WTC11 (cell line): ENCODE results near the gene VSIR. TPM values are rescaled to one million over a fixed set of nuclear protein-coding genes. Genes with fewer than 3 reads are reported as not detected.

Source experiments
- ATAC-seq: fragments of 200-7000 bp; cut with Tn5 transposase; 2 replicates; pipeline ENCODE4 v1.10.0; 2021; ENCODE audit warnings: mild to moderate bottlenecking, moderate library complexity
- CTCF ChIA-PET: fragments of 300-600 bp; sonication (Branson Sonifier 250); formaldehyde crosslinking; loops from one replicate; lab custom pipeline; 2021; ENCODE audit warnings: antibody characterized with exemption; lab: Charles Lee
- POLR2A ChIA-PET: fragments of 350-600 bp; sonication (Branson Sonifier 250); formaldehyde crosslinking; loops from one replicate; lab custom pipeline; 2021; ENCODE audit warnings: antibody characterized with exemption; lab: Charles Lee
- DNase-seq: peaks from one replicate; pipeline ENCODE4 v3.0.0; 2021; ENCODE audit warnings: low spot score
- H3K27ac Mint-ChIP-seq: 2 replicates; pipeline ENCODE4 v1.8.0; 2021; ENCODE audit warnings: mixed read lengths
- H3K27me3 Mint-ChIP-seq: 2 replicates; pipeline ENCODE4 v1.8.0; 2021; ENCODE audit warnings: low read depth, mild to moderate bottlenecking, moderate library complexity, mixed read lengths
- H3K36me3 Mint-ChIP-seq: 2 replicates; pipeline ENCODE4 v1.8.0; 2021; ENCODE audit warnings: mixed read lengths
- H3K4me1 Mint-ChIP-seq: 2 replicates; pipeline ENCODE4 v1.8.0; 2022; ENCODE audit warnings: mixed read lengths
- H3K4me3 Mint-ChIP-seq: 2 replicates; pipeline ENCODE4 v1.8.0; 2021; ENCODE audit warnings: mild to moderate bottlenecking, moderate library complexity, mixed read lengths
- H3K9me3 Mint-ChIP-seq: 2 replicates; pipeline ENCODE4 v1.8.0; 2021; ENCODE audit warnings: mixed read lengths
- EMX1 ChIP-seq: fragments of 250-450 bp; sonication (Bioruptor Pico); IDR thresholded peaks from 2 replicates; pipeline ENCODE4 v1.8.0; 2021; ENCODE audit warnings: mild to moderate bottlenecking
- ERG ChIP-seq: fragments of 250-450 bp; sonication (Bioruptor Pico); IDR thresholded peaks from 2 replicates; pipeline ENCODE4 v1.8.0; 2021; ENCODE audit warnings: mild to moderate bottlenecking
- FOXP1 ChIP-seq: sonication (generic); formaldehyde crosslinking; IDR thresholded peaks from 2 replicates; pipeline ENCODE4 v1.8.0; 2022; ENCODE audit warnings: missing genetic modification reagents, mild to moderate bottlenecking, moderate library complexity, borderline replicate concordance
- GRHL2 ChIP-seq: fragments of 250-450 bp; sonication (Bioruptor Pico); IDR thresholded peaks from 2 replicates; pipeline ENCODE4 v1.8.0; 2022; ENCODE audit warnings: mild to moderate bottlenecking, moderate library complexity; ENCODE audit not compliant: insufficient replicate concordance, severe bottlenecking
- IRF1 ChIP-seq: sonication (generic); formaldehyde crosslinking; IDR thresholded peaks from 2 replicates; pipeline ENCODE4 v1.8.0; 2023; ENCODE audit warnings: missing genetic modification reagents
- JAZF1 ChIP-seq: fragments of 250-450 bp; sonication (Bioruptor Pico); IDR thresholded peaks from 2 replicates; pipeline ENCODE4 v1.9.0; 2021; ENCODE audit warnings: moderate library complexity, mild to moderate bottlenecking, inconsistent platforms
- MYBL2 ChIP-seq: sonication (generic); formaldehyde crosslinking; IDR thresholded peaks from 2 replicates; pipeline ENCODE4 v1.8.1; 2023; ENCODE audit warnings: mild to moderate bottlenecking, moderate library complexity, missing genetic modification reagents
- NFATC4 ChIP-seq: fragments of 250-450 bp; sonication (Bioruptor Pico); IDR thresholded peaks from 2 replicates; pipeline ENCODE4 v1.9.0; 2021; ENCODE audit warnings: mild to moderate bottlenecking
- NFYB ChIP-seq: sonication (generic); formaldehyde crosslinking; conservative IDR thresholded peaks from 2 replicates; pipeline ENCODE4 v1.8.0; 2022; ENCODE audit warnings: low read depth, missing genetic modification reagents
- NR1H2 ChIP-seq: sonication (generic); formaldehyde crosslinking; IDR thresholded peaks from 2 replicates; pipeline ENCODE4 v1.9.0; 2021; ENCODE audit warnings: mild to moderate bottlenecking, moderate library complexity, missing genetic modification reagents
- RORB ChIP-seq: fragments of 250-450 bp; sonication (Bioruptor Pico); IDR thresholded peaks from 2 replicates; pipeline ENCODE4 v1.9.0; 2021; ENCODE audit warnings: mild to moderate bottlenecking
- SOX15 ChIP-seq: fragments of 250-450 bp; sonication (Bioruptor Pico); IDR thresholded peaks from 2 replicates; pipeline ENCODE4 v1.9.0; 2021; ENCODE audit warnings: mild to moderate bottlenecking
- SP1 ChIP-seq: sonication (generic); formaldehyde crosslinking; conservative IDR thresholded peaks from 2 replicates; pipeline ENCODE4 v1.8.1; 2022; ENCODE audit warnings: missing genetic modification reagents
- ZMAT4 ChIP-seq: fragments of 250-450 bp; sonication (Bioruptor Pico); IDR thresholded peaks from 2 replicates; pipeline ENCODE4 v1.9.0; 2021; ENCODE audit warnings: mild to moderate bottlenecking
- ZNF121 ChIP-seq: sonication (generic); formaldehyde crosslinking; IDR thresholded peaks from 2 replicates; pipeline ENCODE4 v1.8.0; 2023; ENCODE audit warnings: missing genetic modification reagents
- ZNF671 ChIP-seq: fragments of 250-450 bp; sonication (Bioruptor Pico); IDR thresholded peaks from 2 replicates; pipeline ENCODE4 v1.8.0; 2021; ENCODE audit warnings: mild to moderate bottlenecking
- total RNA-seq: library from RNA; stranded (reverse); gene quantifications from 3 replicates; pipeline ENCODE4 v1.2.3, GENCODE V29; 2021
- TF ChIP-seq, protein P1 (sequence below): sonication (generic); formaldehyde crosslinking; IDR thresholded peaks from 2 replicates; pipeline ENCODE4 v1.8.1; 2022; ENCODE audit warnings: mild to moderate bottlenecking, moderate library complexity, missing genetic modification reagents
- TF ChIP-seq, protein P2 (sequence below): sonication (generic); formaldehyde crosslinking; IDR thresholded peaks from 2 replicates; pipeline ENCODE4 v1.8.1; 2023; ENCODE audit warnings: mild to moderate bottlenecking, missing genetic modification reagents, moderate library complexity
- TF ChIP-seq, protein P3 (sequence below): sonication (generic); formaldehyde crosslinking; IDR thresholded peaks from 2 replicates; pipeline ENCODE4 v1.8.1; 2022; ENCODE audit warnings: mild to moderate bottlenecking, missing genetic modification reagents, moderate library complexity, borderline replicate concordance
- TF ChIP-seq, protein P4 (sequence below): fragments of 250-450 bp; sonication (Bioruptor Pico); IDR thresholded peaks from 2 replicates; pipeline ENCODE4 v1.9.0; 2021; ENCODE audit warnings: moderate library complexity, mild to moderate bottlenecking, inconsistent platforms, borderline replicate concordance

The VSIR gene
- total RNA-seq, 1 experiment from 2014 or later, result 0.74 TPM

GRCh38 chr10:71777213-71777985, 4.1 kb upstream of the VSIR start:
- Mint-ChIP-seq H3K27me3 (peaks cover 23% of the 10 kb centered on the region), H3K36me3 (0 out of 2 replicates have a peak, but pooled peaks cover 2% of the 10 kb centered on the region)
- POLR2A ChIA-PET, result no interaction called here
- TF ChIP-seq NFATC4 (no peak), ZMAT4 (CRISPR knock-in tag) (no peak), NFYB (CRISPR knock-in tag) (no peak), MYBL2 (CRISPR knock-in tag) (no peak), SOX15 (CRISPR knock-in tag) (no peak), IRF1 (CRISPR knock-in tag) (no peak), ERG (CRISPR knock-in tag) (no peak), SP1 (CRISPR knock-in tag) (no peak), ZNF671 (no peak), ZNF121 (CRISPR knock-in tag) (no peak), RORB (CRISPR knock-in tag) (no peak), FOXP1 (no peak), GRHL2 (CRISPR knock-in tag) (no peak), JAZF1 (CRISPR knock-in tag) (no peak), NR1H2 (CRISPR knock-in tag) (no peak), EMX1 (CRISPR knock-in tag) (no peak)
- TF ChIP-seq, protein P1, sequence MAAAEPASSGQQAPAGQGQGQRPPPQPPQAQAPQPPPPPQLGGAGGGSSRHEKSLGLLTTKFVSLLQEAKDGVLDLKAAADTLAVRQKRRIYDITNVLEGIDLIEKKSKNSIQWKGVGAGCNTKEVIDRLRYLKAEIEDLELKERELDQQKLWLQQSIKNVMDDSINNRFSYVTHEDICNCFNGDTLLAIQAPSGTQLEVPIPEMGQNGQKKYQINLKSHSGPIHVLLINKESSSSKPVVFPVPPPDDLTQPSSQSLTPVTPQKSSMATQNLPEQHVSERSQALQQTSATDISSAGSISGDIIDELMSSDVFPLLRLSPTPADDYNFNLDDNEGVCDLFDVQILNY, result no peak
- TF ChIP-seq, protein P2, sequence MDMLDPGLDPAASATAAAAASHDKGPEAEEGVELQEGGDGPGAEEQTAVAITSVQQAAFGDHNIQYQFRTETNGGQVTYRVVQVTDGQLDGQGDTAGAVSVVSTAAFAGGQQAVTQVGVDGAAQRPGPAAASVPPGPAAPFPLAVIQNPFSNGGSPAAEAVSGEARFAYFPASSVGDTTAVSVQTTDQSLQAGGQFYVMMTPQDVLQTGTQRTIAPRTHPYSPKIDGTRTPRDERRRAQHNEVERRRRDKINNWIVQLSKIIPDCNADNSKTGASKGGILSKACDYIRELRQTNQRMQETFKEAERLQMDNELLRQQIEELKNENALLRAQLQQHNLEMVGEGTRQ (CRISPR knock-in tag), result no peak
- TF ChIP-seq, protein P3, sequence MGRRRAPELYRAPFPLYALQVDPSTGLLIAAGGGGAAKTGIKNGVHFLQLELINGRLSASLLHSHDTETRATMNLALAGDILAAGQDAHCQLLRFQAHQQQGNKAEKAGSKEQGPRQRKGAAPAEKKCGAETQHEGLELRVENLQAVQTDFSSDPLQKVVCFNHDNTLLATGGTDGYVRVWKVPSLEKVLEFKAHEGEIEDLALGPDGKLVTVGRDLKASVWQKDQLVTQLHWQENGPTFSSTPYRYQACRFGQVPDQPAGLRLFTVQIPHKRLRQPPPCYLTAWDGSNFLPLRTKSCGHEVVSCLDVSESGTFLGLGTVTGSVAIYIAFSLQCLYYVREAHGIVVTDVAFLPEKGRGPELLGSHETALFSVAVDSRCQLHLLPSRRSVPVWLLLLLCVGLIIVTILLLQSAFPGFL (CRISPR knock-in tag), result no peak
- TF ChIP-seq, protein P4, sequence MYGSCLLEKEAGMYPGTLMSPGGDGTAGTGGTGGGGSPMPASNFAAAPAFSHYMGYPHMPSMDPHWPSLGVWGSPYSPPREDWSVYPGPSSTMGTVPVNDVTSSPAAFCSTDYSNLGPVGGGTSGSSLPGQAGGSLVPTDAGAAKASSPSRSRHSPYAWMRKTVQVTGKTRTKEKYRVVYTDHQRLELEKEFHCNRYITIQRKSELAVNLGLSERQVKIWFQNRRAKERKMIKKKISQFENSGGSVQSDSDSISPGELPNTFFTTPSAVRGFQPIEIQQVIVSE, result no peak
- TF ChIP-seq, all 79 proteins: peak for 0
- CTCF ChIA-PET, result interaction anchor here (0.8 to 1.2 kb wide), 4 partner anchors 9 to 119 kb away, joined by 3 to 7 read pairs (median 4); no protein-coding TSS in a partner anchor
- Mint-ChIP-seq H3K9me3 (peaks cover 6% of the 10 kb centered on the region), H3K4me3 (no peak overlapping the region), H3K27ac (peak overlapping the region; percentile 65; the same call in 1 of the 2 replicates), H3K4me1 (peaks cover 10% of the 10 kb centered on the region)
- DNase-seq, result no peak
- no peak for ATAC-seq
